ENCODE results near the gene PLCH2. TPM values are rescaled to one million over a fixed set of nuclear protein-coding genes. Genes with fewer than 3 reads are reported as not detected.

Gene PLCH2
- total RNA-seq, 1 donor from 2014 or later, result 61.4 TPM

- Mint-ChIP-seq H3K27me3 (ENCODE audit: unreplicated experiment) (peaks cover 9% of the 10 kb centered on the region), H3K9me3 (ENCODE audit: unreplicated experiment) (peaks cover 1% of the 10 kb centered on the region), H3K27ac (ENCODE audit: unreplicated experiment) (no peak overlapping the region), H3K36me3 (ENCODE audit: unreplicated experiment) (no peaks in the 10 kb centered on the region), H3K4me1 (ENCODE audit: low read depth, unreplicated experiment) (peaks cover 15% of the 10 kb centered on the region), H3K4me3 (ENCODE audit: unreplicated experiment) (no peak overlapping the region)
- no peak for DNase-seq
- TF ChIP-seq CTCF (IDR thresholded peaks at IDR 0.05; ENCODE audit: partially characterized antibody, unreplicated experiment), result no peak
These were observed 1.1 kb upstream of the PLCH2 start for GRCh38 chr1:2474933-2475371.

DNA sequence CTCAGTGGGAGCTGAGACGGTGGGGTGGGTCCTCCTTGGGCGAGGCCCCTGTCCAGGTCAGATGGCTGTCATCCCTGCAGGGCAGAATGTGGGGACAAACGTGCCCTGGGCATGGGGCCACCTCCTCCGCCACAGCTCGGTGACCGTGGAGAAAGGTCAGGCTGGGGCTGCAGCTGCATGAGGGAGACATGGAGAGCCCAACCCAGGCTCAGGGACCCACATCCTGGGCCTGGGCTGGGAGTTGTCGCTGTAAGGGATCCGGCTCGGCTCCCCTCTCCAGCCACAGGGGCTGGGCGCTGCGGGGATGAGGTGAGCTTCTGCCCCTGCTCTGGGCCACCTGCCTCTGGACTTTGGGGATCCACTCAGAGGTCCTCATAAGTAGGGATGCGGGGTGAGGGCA lies 518 bp upstream of the PLCH2 start:
- peaks cover 2% of the 10 kb centered on the region for H3K9me3 Mint-ChIP-seq (ENCODE audit: unreplicated experiment)
- peak overlapping the region; percentile 59 for H3K27ac Mint-ChIP-seq (ENCODE audit: unreplicated experiment)

GRCh38 chr1:2477309-2477708 lies 1.2 kb downstream of the PLCH2 start:
- Mint-ChIP-seq H3K36me3 (ENCODE audit: unreplicated experiment) (no peaks in the 10 kb centered on the region), H3K9me3 (ENCODE audit: unreplicated experiment) (peaks cover 3% of the 10 kb centered on the region), H3K4me1 (ENCODE audit: low read depth, unreplicated experiment) (peaks cover 15% of the 10 kb centered on the region), H3K27ac (ENCODE audit: unreplicated experiment) (peak overlapping the region; percentile 76), H3K27me3 (ENCODE audit: unreplicated experiment) (peaks cover 8% of the 10 kb centered on the region), H3K4me3 (ENCODE audit: unreplicated experiment) (peak overlapping the region; percentile 38)
- DNase-seq, result peak; percentile 61
- TF ChIP-seq CTCF (IDR thresholded peaks at IDR 0.05; ENCODE audit: partially characterized antibody, unreplicated experiment), result no peak

More for the DNA sequence above, 518 bp upstream of the PLCH2 start:
- DNase-seq, result no peak
- Mint-ChIP-seq H3K27me3 (ENCODE audit: unreplicated experiment) (peaks cover 9% of the 10 kb centered on the region), H3K4me3 (ENCODE audit: unreplicated experiment) (no peak overlapping the region), H3K36me3 (ENCODE audit: unreplicated experiment) (no peaks in the 10 kb centered on the region), H3K4me1 (ENCODE audit: low read depth, unreplicated experiment) (peaks cover 15% of the 10 kb centered on the region)
- no peak for TF ChIP-seq CTCF (IDR thresholded peaks at IDR 0.05; ENCODE audit: partially characterized antibody, unreplicated experiment)

- Mint-ChIP-seq H3K4me3 (ENCODE audit: unreplicated experiment) (no peak overlapping the region), H3K4me1 (ENCODE audit: low read depth, unreplicated experiment) (peaks cover 11% of the 10 kb centered on the region), H3K27me3 (ENCODE audit: unreplicated experiment) (peaks cover 3% of the 10 kb centered on the region), H3K27ac (ENCODE audit: unreplicated experiment) (no peak overlapping the region), H3K9me3 (ENCODE audit: unreplicated experiment) (peaks cover 3% of the 10 kb centered on the region), H3K36me3 (ENCODE audit: unreplicated experiment) (no peaks in the 10 kb centered on the region)
- no peak for DNase-seq
- TF ChIP-seq CTCF (IDR thresholded peaks at IDR 0.05; ENCODE audit: partially characterized antibody, unreplicated experiment), result no peak
These were observed 1.9 kb downstream of the PLCH2 start for GRCh38 chr1:2477791-2478499.

- TF ChIP-seq CTCF (IDR thresholded peaks at IDR 0.05; ENCODE audit: partially characterized antibody, unreplicated experiment), result no peak
- Mint-ChIP-seq H3K36me3 (ENCODE audit: unreplicated experiment) (peaks cover 4% of the 10 kb centered on the region), H3K4me3 (ENCODE audit: unreplicated experiment) (no peak overlapping the region), H3K4me1 (ENCODE audit: low read depth, unreplicated experiment) (peaks cover 13% of the 10 kb centered on the region), H3K9me3 (ENCODE audit: unreplicated experiment) (peaks cover 5% of the 10 kb centered on the region), H3K27me3 (ENCODE audit: unreplicated experiment) (peaks cover 3% of the 10 kb centered on the region), H3K27ac (ENCODE audit: unreplicated experiment) (no peak overlapping the region)
- no peak for DNase-seq
These were observed 3.1 kb downstream of the PLCH2 start for GRCh38 chr1:2479186-2479585.
